Measurements from ENCODE around the gene CENPC.

The CENPC gene

GRCh38 chr4:67499799-67500198, 45.5 kb downstream of the CENPC start:
- TF ChIP-seq CTCF (conservative IDR thresholded peaks at IDR 0.05; ENCODE audit: low read depth), result no peak
- DNase-seq (ENCODE audit: low spot score), result no peak
- POLR2A ChIA-PET (ENCODE audit: low non-redundant PET), result no interaction called here
- no peak overlapping the region for H3K27ac ChIP-seq
- CTCF ChIA-PET, result no interaction called here

GRCh38 chr4:67483868-67484602, 61.3 kb downstream of the CENPC start:
- POLR2A ChIA-PET (ENCODE audit: low non-redundant PET), result no interaction called here
- no peak overlapping the region for H3K27ac ChIP-seq
- CTCF ChIA-PET, result no interaction called here
- no peak for DNase-seq (ENCODE audit: low spot score)
- no peak for TF ChIP-seq CTCF (conservative IDR thresholded peaks at IDR 0.05; ENCODE audit: low read depth)

DNA sequence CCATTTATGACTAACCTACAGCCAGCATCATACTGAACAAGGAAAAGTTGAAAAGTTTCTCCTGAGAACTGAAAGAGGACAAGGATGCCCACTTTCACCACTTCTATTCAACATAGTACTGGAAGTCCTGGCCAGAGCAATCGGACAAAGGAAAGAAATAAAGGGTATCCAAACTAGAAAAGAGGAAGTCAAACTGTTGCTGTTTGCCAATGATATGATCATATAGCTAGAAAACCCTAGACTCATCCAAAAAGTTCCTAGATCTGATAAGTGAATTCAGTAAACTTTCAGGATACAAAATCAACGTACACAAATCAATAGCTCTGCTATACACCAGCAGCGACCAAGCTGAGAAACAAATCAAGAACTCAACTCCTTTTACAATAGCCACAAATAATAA, 64.5 kb downstream of the CENPC start:
- DNase-seq (ENCODE audit: low spot score), result no peak
- no peak overlapping the region for H3K27ac ChIP-seq
- TF ChIP-seq CTCF (conservative IDR thresholded peaks at IDR 0.05; ENCODE audit: low read depth), result no peak
- POLR2A ChIA-PET (ENCODE audit: low non-redundant PET), result no interaction called here
- CTCF ChIA-PET, result no interaction called here

GRCh38 chr4:67475155-67475554, 70.1 kb downstream of the CENPC start:
- ChIA-PET CTCF (no interaction called here), POLR2A (ENCODE audit: low non-redundant PET) (no interaction called here)
- DNase-seq (ENCODE audit: low spot score), result no peak
- no peak overlapping the region for H3K27ac ChIP-seq
- TF ChIP-seq CTCF (conservative IDR thresholded peaks at IDR 0.05; ENCODE audit: low read depth), result no peak

DNA sequence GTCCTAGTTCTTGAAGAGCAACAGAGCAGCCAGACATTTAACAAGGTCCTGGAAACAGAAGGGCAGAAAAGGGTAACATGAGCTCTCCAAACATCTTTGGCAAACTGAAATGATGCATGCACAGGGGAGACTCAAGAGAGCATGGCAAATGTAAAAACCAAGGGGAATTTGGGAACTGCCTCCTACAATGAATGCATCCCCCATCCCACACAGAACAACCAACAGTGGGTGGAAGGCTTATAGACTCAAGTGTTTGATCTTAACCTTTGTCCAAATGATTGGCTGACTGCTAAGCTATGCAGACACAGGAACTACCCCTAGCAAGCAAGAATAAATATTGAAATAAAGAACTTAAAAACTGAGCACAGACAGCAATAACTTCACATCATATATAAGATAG, 74.4 kb downstream of the CENPC start:
- ChIA-PET POLR2A (ENCODE audit: low non-redundant PET) (interaction anchor here (0.6 kb wide), 1 partner anchor 10 kb away, joined by 5 read pairs; no protein-coding TSS in a partner anchor), CTCF (no interaction called here)
- no peak for DNase-seq (ENCODE audit: low spot score)
- no peak overlapping the region for H3K27ac ChIP-seq
- no peak for TF ChIP-seq CTCF (conservative IDR thresholded peaks at IDR 0.05; ENCODE audit: low read depth)

- ChIA-PET POLR2A (ENCODE audit: low non-redundant PET) (no interaction called here), CTCF (no interaction called here)
- DNase-seq (ENCODE audit: low spot score), result no peak
These were observed 76.5 kb downstream of the CENPC start for GRCh38 chr4:67468830-67469229.

More at GRCh38 chr4:67468830-67469229, 76.5 kb downstream of the CENPC start:
- no peak overlapping the region for H3K27ac ChIP-seq
- TF ChIP-seq CTCF (conservative IDR thresholded peaks at IDR 0.05; ENCODE audit: low read depth), result no peak
